Fibroblast of skin of scalp (primary cell): ENCODE data around the gene ACSL1.
"Not testable (repeated sequence)": the region's sequence is repeated elsewhere in the genome, so short reads cannot be mapped to it uniquely, and the experiment has no call there.

Experiments used
- DNase-seq: peaks from one replicate; pipeline ENCODE4 v3.0.0-alpha.2; 2013

ACSL1 gene

GRCh38 chr4:184787766-184788503, 37.8 kb downstream of the ACSL1 start:
- DNase-seq, result no peak

- no peak for DNase-seq
Measured at GRCh38 chr4:184785813-184786212, 40.0 kb downstream of the ACSL1 start.

- no peak for DNase-seq
Measured at GRCh38 chr4:184784628-184785257, 41.0 kb downstream of the ACSL1 start.

- no peak for DNase-seq
Measured at GRCh38 chr4:184782731-184783373, 42.9 kb downstream of the ACSL1 start.

GRCh38 chr4:184779160-184779559, 46.6 kb downstream of the ACSL1 start:
- not testable (repeated sequence) for DNase-seq

- DNase-seq, result no peak
Measured at GRCh38 chr4:184778325-184778724, 47.4 kb downstream of the ACSL1 start.

GRCh38 chr4:184776821-184777220, 48.9 kb downstream of the ACSL1 start:
- DNase-seq, result no peak

- DNase-seq, result no peak
Measured at GRCh38 chr4:184775854-184776555, 49.8 kb downstream of the ACSL1 start.

GRCh38 chr4:184774152-184774551, 51.6 kb downstream of the ACSL1 start:
- DNase-seq, result no peak

- no peak for DNase-seq
Measured at GRCh38 chr4:184771416-184771815, 54.4 kb downstream of the ACSL1 start.

- DNase-seq, result no peak
Measured at GRCh38 chr4:184769141-184769765, 56.5 kb downstream of the ACSL1 start.

GRCh38 chr4:184768296-184768695, 57.5 kb downstream of the ACSL1 start:
- no peak for DNase-seq

- no peak for DNase-seq
Measured at GRCh38 chr4:184766446-184766845, 59.3 kb downstream of the ACSL1 start.

- no peak for DNase-seq
Measured at GRCh38 chr4:184765473-184766340, 60.1 kb downstream of the ACSL1 start.

- no peak for DNase-seq
Measured at GRCh38 chr4:184764601-184765000, 61.2 kb downstream of the ACSL1 start.

GRCh38 chr4:184763150-184763780, 62.5 kb downstream of the ACSL1 start:
- no peak for DNase-seq

GRCh38 chr4:184762100-184762499, 63.7 kb downstream of the ACSL1 start:
- no peak for DNase-seq

GRCh38 chr4:184760681-184761080, 65.1 kb downstream of the ACSL1 start:
- DNase-seq, result no peak

GRCh38 chr4:184757810-184758209, 68.0 kb downstream of the ACSL1 start:
- DNase-seq, result peak; percentile 52

- DNase-seq, result peak; percentile 13
Measured at GRCh38 chr4:184756399-184756798, 69.4 kb downstream of the ACSL1 start.

- DNase-seq, result peak; percentile 53
Measured at GRCh38 chr4:184755278-184755677, 70.5 kb downstream of the ACSL1 start.
